ENCODE measurements around the gene TM4SF20. TPM values are rescaled to one million over a fixed set of nuclear protein-coding genes. Genes with fewer than 3 reads are reported as not detected.
"Not testable (repeated sequence)": the region's sequence is repeated elsewhere in the genome, so short reads cannot be mapped to it uniquely, and the experiment has no call there.

TM4SF20 gene
- total RNA-seq, 1 donor from 2014 or later, result not detected

- no peak for DNase-seq
Measured at GRCh38 chr2:227398684-227399670, 19.9 kb upstream of the TM4SF20 start.

- no peak for DNase-seq
Measured at GRCh38 chr2:227397562-227397961, 18.5 kb upstream of the TM4SF20 start.

GRCh38 chr2:227395556-227395955 lies 16.4 kb upstream of the TM4SF20 start:
- no peak for DNase-seq

GRCh38 chr2:227394401-227394800 lies 15.3 kb upstream of the TM4SF20 start:
- no peak for DNase-seq

- no peak for DNase-seq
Measured at GRCh38 chr2:227390468-227391256, 11.6 kb upstream of the TM4SF20 start.

- no peak for DNase-seq
Measured at GRCh38 chr2:227389661-227390060, 10.6 kb upstream of the TM4SF20 start.

GRCh38 chr2:227389231-227389630 lies 10.1 kb upstream of the TM4SF20 start:
- no peak for DNase-seq

GRCh38 chr2:227388537-227389011 lies 9.5 kb upstream of the TM4SF20 start:
- no peak for DNase-seq

- not testable (repeated sequence) for DNase-seq
Measured at GRCh38 chr2:227387583-227387982, 8.5 kb upstream of the TM4SF20 start, which contains the start of gene SCYGR1. Gene SCYGR1 (minus strand): TSS chr2:227387949. CDS start chr2:227387949, 0 bp downstream.

- DNase-seq, result no peak
Measured at GRCh38 chr2:227386630-227387029, 7.5 kb upstream of the TM4SF20 start.

- DNase-seq, result no peak
Measured at GRCh38 chr2:227383686-227384085, 4.6 kb upstream of the TM4SF20 start.

GRCh38 chr2:227382241-227382835 lies 3.2 kb upstream of the TM4SF20 start:
- not testable (repeated sequence) for DNase-seq

- DNase-seq, result no peak
Measured at GRCh38 chr2:227378371-227378782, 729 bp downstream of the TM4SF20 start.

- no peak for DNase-seq
Measured at GRCh38 chr2:227377467-227378351, 1.4 kb downstream of the TM4SF20 start.

- DNase-seq, result no peak
Measured at GRCh38 chr2:227376656-227377396, 2.3 kb downstream of the TM4SF20 start.

- DNase-seq, result no peak
Measured at GRCh38 chr2:227374158-227374557, 4.9 kb downstream of the TM4SF20 start.

GRCh38 chr2:227373389-227373788 lies 5.7 kb downstream of the TM4SF20 start:
- DNase-seq, result no peak

GRCh38 chr2:227370791-227371312 lies 8.3 kb downstream of the TM4SF20 start:
- no peak for DNase-seq

- no peak for DNase-seq
Measured at GRCh38 chr2:227370092-227370491, 9.0 kb downstream of the TM4SF20 start.

GRCh38 chr2:227368574-227368973 lies 10.5 kb downstream of the TM4SF20 start:
- DNase-seq, result no peak

All from tongue (tissue), 2 donors.